SKM-1 (cell line): ENCODE data around the gene CFLAR.
A peak's percentile ranks its signal among the peaks of the same experiment; 100 is the strongest.

Experiments
- DNase-seq: peaks from one replicate; lab custom pipeline; 2025; ENCODE audit not compliant: unreplicated experiment; lab: John Stamatoyannopoulos, UW

Gene CFLAR

DNA sequence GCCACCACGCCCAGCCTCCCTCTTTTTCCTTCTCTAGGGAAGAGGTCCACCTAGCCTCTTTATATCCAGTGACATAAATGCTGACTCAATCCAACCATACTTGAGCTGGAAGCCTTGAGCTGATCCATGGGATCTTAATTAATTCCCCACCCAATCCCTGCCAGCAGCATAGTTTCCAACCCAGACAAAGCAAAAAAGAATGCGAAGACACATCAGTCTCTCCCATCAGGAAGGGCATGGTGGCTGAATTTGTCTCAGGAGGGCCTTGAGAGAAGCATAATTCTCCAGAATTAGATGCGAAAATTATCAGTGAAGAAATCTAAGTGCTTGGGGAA is 89.5 kb downstream of the CFLAR start:
- no peak for DNase-seq

DNA sequence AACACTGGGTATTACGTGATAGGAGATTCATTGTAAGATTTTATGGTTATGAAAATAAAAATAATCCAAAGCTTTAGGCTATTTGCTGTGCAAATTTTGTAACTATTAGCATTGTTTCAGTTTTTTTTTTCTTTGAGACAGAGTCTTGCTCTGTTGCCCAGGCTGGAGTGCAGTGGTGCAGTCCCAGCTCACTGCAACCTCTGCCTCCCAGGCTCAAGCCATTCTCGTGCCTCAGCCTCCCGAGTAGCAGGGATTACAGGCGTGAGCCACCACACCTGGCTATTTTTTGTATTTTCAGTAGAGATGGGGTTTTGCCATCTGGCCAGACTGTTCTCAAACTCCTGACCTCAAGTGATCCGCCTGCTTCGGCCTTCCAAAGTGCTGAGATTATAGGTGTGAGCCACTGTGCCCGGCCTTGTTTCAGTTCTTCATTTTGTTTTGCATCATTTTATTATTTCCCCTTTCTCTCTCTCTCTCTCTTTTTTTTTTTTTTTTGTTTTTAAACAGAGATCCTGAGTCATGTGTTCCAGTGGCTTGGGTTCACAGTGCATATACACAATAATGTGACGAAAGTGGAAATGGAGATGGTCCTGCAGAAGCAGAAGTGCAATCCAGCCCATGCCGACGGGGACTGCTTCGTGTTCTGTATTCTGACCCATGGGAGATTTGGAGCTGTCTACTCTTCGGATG is 92.7 kb downstream of the CFLAR start:
- DNase-seq, result peak; percentile 71

DNA sequence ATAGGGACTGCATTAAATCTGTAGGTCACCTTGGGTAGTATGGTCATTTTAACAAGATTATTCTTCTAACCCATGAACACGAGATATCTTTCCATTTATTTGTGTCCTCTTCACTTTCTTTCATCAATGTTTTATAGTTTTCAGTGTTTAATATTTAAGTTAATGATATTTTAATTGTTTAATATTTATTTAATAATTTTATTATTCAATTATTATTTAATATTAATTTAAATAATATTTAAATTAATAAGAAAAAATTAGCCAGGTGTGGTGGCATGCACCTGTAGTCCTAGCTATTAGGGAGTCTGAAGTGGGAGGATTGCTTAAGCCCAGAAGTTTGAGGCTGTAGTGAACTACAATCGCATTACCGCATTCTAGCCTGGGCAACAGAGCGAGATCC is 100.0 kb downstream of the CFLAR start:
- no peak for DNase-seq

DNA sequence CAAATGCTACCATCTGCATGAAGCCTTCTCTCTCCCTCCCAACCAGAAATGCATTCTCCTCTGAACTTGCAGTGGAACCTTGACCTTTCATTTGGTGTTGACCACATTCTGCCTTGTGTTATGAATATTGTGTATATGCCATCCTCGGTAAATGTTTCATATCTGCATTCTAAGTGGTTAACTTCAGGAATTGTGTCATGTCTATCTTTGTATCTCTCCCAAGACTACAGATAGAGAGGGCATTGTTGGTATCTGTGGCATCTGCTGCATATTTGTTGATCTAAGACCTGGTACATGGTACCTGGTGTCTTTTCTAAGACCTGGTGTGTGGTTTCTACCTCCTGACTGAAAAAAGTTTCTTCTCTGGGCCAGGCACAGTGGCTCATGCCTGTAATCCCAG is 101.0 kb downstream of the CFLAR start:
- no peak for DNase-seq

DNA sequence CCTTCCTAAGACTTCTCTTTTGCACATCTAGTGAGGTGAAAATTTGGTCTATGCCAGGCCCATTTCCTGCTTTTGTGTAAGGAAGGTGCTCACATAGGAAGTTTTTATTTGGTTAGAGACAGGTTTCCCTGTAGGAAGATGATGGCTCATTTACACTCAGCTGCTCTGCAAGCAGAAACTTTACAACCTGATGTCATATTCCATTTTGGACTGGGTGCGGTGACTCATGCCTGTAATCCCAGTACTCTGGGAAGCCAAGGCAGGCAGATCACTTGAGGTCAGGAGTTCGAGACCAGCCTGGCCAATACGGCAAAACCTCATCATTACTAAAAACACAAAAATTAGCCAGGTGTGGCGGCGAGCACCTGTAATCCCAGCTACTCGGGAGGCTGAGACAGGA is 102.8 kb downstream of the CFLAR start:
- DNase-seq, result no peak

DNA sequence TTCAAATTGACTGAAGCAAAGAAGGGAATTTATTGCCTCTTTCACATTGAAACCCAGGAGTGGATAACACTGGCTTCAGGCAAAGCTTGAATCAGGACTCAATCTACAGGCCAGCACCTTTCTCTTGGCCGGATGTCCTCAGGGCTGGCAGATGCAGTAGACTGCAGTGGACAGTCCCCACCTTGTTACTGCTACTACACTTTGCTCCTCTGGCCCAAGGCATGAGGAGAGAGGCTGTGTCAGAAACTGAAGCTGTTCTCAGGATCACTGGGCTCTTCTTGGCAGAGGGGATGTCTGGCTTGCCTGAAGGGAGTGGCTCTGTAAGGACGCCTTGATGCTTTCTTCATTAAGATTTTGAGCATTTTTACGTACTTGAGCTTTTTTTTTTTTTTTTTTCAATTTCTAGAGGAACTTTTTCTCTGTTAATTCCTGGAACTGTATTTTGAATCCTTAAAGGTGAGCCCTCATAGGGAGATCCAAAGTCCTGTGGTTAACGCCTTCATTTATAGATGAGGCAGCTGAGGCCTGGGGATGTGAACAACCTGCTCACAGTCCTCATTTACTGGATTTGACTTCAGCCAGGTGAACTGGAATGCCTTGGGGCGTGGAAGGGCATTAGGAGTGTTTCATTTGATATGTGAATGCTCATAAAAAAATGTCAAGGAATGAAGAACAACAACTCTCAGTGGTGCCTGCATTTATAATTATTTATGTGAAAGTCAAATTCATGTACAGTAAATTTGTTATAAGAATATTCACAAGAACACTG is 103.5 kb downstream of the CFLAR start:
- DNase-seq, result no peak

DNA sequence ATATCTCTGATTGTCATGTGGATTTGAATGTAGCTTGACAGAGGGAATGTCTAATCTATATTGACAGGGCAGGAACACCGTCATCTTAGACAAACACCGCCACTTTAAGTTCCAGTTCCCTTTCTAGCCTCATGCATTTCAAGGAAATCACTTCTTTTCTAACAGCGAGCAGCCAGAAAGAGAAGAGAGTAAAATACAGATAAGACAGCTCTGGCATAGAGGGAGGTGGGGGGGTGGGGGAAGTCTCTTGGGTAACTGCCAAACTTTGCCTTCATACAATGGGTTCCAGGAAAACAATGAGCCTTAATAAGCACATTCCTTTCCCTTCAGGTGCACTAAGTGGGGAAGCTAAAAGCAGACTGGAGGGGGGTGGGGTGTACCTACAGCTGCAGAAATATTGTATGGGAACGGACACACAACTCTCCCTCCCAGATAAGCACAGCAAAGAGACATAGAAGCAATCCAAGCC is 104.2 kb downstream of the CFLAR start:
- DNase-seq, result no peak

DNA sequence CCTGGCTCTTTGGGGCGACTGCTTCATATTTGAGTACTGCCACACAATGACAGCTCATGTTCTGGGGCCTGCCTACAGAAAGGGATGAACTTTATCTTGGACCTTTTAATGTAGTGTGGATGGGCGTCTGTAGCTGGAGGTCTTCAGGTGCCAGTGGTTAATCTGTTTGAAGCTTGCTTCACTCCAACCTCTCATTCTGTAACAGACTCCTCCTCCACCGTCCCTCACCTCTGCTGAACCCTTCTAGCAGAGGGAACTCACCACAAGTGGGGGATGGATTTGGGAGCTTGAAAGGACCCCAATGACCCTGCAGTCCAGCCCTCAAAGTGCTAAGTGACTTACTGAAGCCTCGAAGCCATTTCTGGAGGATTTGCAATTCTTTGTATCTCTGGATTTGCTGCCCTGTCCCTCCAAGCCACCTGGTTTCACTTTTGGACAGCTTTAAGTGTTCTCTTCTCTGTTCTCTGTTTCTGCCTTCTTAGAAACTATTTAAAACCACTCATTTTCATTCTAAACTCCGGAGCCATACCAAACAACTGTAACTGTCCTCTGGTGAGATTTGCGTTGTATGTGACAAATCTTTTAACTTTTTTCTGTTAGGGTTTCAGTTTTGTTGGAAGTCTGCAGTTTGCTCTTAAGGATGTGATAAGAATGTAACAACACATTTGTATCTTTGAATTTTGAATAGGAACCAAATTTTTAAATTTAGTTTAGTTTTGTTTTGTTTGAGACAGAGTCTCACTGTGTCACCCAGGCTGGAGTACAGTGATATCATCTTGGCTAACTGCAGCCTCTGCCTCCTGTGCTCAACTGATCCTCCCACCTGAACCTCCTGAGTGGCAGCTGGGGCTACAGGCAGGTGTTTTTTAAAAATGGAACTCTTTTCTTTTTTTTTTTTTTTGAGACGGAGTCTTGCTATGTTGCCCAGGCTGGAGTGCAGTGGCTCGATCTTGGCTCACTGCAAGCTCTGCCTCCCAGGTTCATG is 107.4 kb downstream of the CFLAR start:
- DNase-seq, result no peak
